Neural cell (in vitro differentiated cells): ENCODE results near the gene MRO. TPM values are rescaled to one million over a fixed set of nuclear protein-coding genes. Genes with fewer than 3 reads are reported as not detected.

ENCODE experiments used
- H2AFZ ChIP-seq: fragments of 200-600, 300-800 bp; sonication (generic), shearing (Covaris generic); 2 replicates; pipeline ENCODE4 v1.6.0; 2014; ENCODE audit warnings: low read depth, mild to moderate bottlenecking, antibody characterized with exemption, low read length, moderate library complexity
- H3F3A ChIP-seq: fragments of 200-600 bp; shearing (Covaris generic); 2 replicates; pipeline ENCODE4 v1.6.1; 2016; ENCODE audit warnings: mild to moderate bottlenecking, moderate library complexity, mixed read lengths, antibody characterized with exemption, low read length; ENCODE audit not compliant: insufficient read depth, poor library complexity, severe bottlenecking
- H3K27ac ChIP-seq: fragments of 200-600, 300-800 bp; sonication (generic), shearing (Covaris generic); 2 replicates; pipeline ENCODE4 v1.5.1; 2014; ENCODE audit warnings: mild to moderate bottlenecking, low read length, moderate library complexity
- H3K27me3 ChIP-seq: fragments of 300-800, 200-600 bp; sonication (generic), shearing (Covaris generic); 2 replicates; pipeline ENCODE4 v1.6.0; 2014; ENCODE audit warnings: mild to moderate bottlenecking, low read depth, low read length, moderate library complexity; ENCODE audit not compliant: insufficient read depth
- H3K36me3 ChIP-seq: fragments of 300-800, 200-600 bp; sonication (generic), shearing (Covaris generic); 2 replicates; pipeline ENCODE4 v1.5.1; 2014; ENCODE audit warnings: mild to moderate bottlenecking, antibody characterized with exemption, low read length, moderate library complexity; ENCODE audit not compliant: insufficient read depth
- H3K4me2 ChIP-seq: fragments of 300-800, 200-600 bp; sonication (generic), shearing (Covaris generic); 2 replicates; pipeline ENCODE4 v1.6.0; 2014; ENCODE audit warnings: mild to moderate bottlenecking, low read length
- H3K4me3 ChIP-seq: fragments of 300-800, 200-600 bp; sonication (generic), shearing (Covaris generic); 2 replicates; pipeline ENCODE4 v1.5.1; 2014; ENCODE audit warnings: mild to moderate bottlenecking, low read length, moderate library complexity
- H3K79me2 ChIP-seq: fragments of 200-600 bp; shearing (Covaris generic); replicated peaks from 2 replicates; pipeline ENCODE4 v1.6.0; 2014; ENCODE audit warnings: mild to moderate bottlenecking, low read length, moderate library complexity; ENCODE audit not compliant: insufficient read depth
- H3K9ac ChIP-seq: fragments of 300-800, 200-600 bp; sonication (generic), shearing (Covaris generic); 2 replicates; pipeline ENCODE4 v1.6.1; 2016; ENCODE audit warnings: mild to moderate bottlenecking, low read length, mixed read lengths
- H3K9me2 ChIP-seq: fragments of 200-600 bp; shearing (Covaris generic); 2 replicates; pipeline ENCODE4 v1.6.1; 2016; ENCODE audit warnings: mild to moderate bottlenecking, low read length, mixed read lengths; ENCODE audit not compliant: insufficient read depth
- H3K9me3 ChIP-seq: fragments of 200-600, 300-800 bp; sonication (generic), shearing (Covaris generic); 2 replicates; pipeline ENCODE4 v1.6.1; 2016; ENCODE audit warnings: mild to moderate bottlenecking, mixed run types, low read length, moderate library complexity, mixed read lengths
- H4K20me1 ChIP-seq: fragments of 200-600 bp; shearing (Covaris generic); 2 replicates; pipeline ENCODE4 v1.6.1; 2016; ENCODE audit warnings: mild to moderate bottlenecking, mixed run types; ENCODE audit not compliant: insufficient read depth
- CTCF ChIP-seq: fragments of 450-650 bp; IDR thresholded peaks from 2 replicates; pipeline ENCODE4 v1.5.1; 2014; ENCODE audit warnings: antibody characterized with exemption, mild to moderate bottlenecking, moderate library complexity; ENCODE audit not compliant: poor library complexity, severe bottlenecking
- EP300 ChIP-seq: fragments of 450-650 bp; conservative IDR thresholded peaks from 2 replicates; pipeline ENCODE4 v1.6.1; 2014; ENCODE audit warnings: antibody characterized with exemption, mild to moderate bottlenecking, moderate library complexity; ENCODE audit not compliant: poor library complexity, severe bottlenecking
- EZH2 ChIP-seq: fragments of 200-600, 300-800 bp; shearing (Covaris generic), sonication (generic); IDR thresholded peaks from 2 replicates; pipeline ENCODE4 v1.6.1; 2014; ENCODE audit warnings: antibody characterized with exemption, low read length, borderline replicate concordance, mild to moderate bottlenecking; ENCODE audit not compliant: insufficient read depth, poor library complexity, severe bottlenecking
- MXI1 ChIP-seq: fragments of 450-650 bp; conservative IDR thresholded peaks from 2 replicates; pipeline ENCODE4 v1.6.1; 2014; ENCODE audit warnings: antibody characterized with exemption, mild to moderate bottlenecking; ENCODE audit not compliant: poor library complexity, severe bottlenecking
- POLR2AphosphoS5 ChIP-seq: IDR thresholded peaks from 2 replicates; pipeline ENCODE4 v1.6.1; 2012
- RAD21 ChIP-seq: fragments of 450-650 bp; conservative IDR thresholded peaks from 2 replicates; pipeline ENCODE4 v1.6.1; 2014; ENCODE audit warnings: antibody characterized with exemption, mild to moderate bottlenecking, moderate library complexity
- REST ChIP-seq: IDR thresholded peaks from 2 replicates; pipeline ENCODE4 v1.6.1; 2012; ENCODE audit warnings: borderline replicate concordance
- SMC3 ChIP-seq: fragments of 450-650 bp; conservative IDR thresholded peaks from 2 replicates; pipeline ENCODE4 v1.6.1; 2014; ENCODE audit warnings: antibody characterized with exemption, mild to moderate bottlenecking, moderate library complexity; ENCODE audit not compliant: poor library complexity
- TAF1 ChIP-seq: IDR thresholded peaks from 2 replicates; pipeline ENCODE4 v1.6.1; 2012; ENCODE audit warnings: low read depth
- polyA plus RNA-seq: library from polyadenylated mRNA; depleted of rRNA; stranded (reverse); fragments of >200 nt; gene quantifications from 2 replicates; pipeline ENCODE4 v1.2.3, GENCODE V29; 2014

Gene MRO
- polyA plus RNA-seq, 1 donor from 2014 or later, result not detected

- Histone ChIP-seq H4K20me1 (no peaks in the 10 kb centered on the region), H3K4me2 (no peak overlapping the region), H3K79me2 (no peaks in the 10 kb centered on the region), H3K9me2 (no peaks in the 10 kb centered on the region), H3K27me3 (no peaks in the 10 kb centered on the region), H3K36me3 (no peaks in the 10 kb centered on the region), H3K4me3 (no peak overlapping the region), H3K9me3 (no peaks in the 10 kb centered on the region), H3K9ac (no peak overlapping the region), H3F3A (no peaks in the 10 kb centered on the region), H3K27ac (no peak overlapping the region), H2AFZ (no peak overlapping the region)
- TF ChIP-seq CTCF (no peak), POLR2AphosphoS5 (no peak), RAD21 (no peak), MXI1 (no peak), TAF1 (no peak), EP300 (no peak), EZH2 (no peak), REST (no peak), SMC3 (no peak)
These were observed 36.4 kb upstream of the MRO start for GRCh38 chr18:50855976-50856757.

GRCh38 chr18:50853863-50854271, 34.1 kb upstream of the MRO start:
- H3K27me3 ChIP-seq, result no peaks in the 10 kb centered on the region
- no peaks in the 10 kb centered on the region for H3K9me2 ChIP-seq
- no peaks in the 10 kb centered on the region for H4K20me1 ChIP-seq
- no peak overlapping the region for H3K9ac ChIP-seq
- H2AFZ ChIP-seq, result no peak overlapping the region
- H3K9me3 ChIP-seq, result no peaks in the 10 kb centered on the region
- H3K36me3 ChIP-seq, result no peaks in the 10 kb centered on the region
- no peak overlapping the region for H3K4me3 ChIP-seq
- no peak overlapping the region for H3K4me2 ChIP-seq
- TF ChIP-seq CTCF (no peak), TAF1 (no peak), EZH2 (no peak), EP300 (no peak), POLR2AphosphoS5 (no peak)
- no peaks in the 10 kb centered on the region for H3F3A ChIP-seq
- H3K27ac ChIP-seq, result no peak overlapping the region
- no peaks in the 10 kb centered on the region for H3K79me2 ChIP-seq
